BLaER1 (cell line): ENCODE measurements around the gene OLFML2A.

Experiments
- H3K27ac ChIP-seq: shearing (Covaris generic); formaldehyde crosslinking; 2 replicates; pipeline ENCODE4 v1.8.1; 2022
- H3K27me3 ChIP-seq: shearing (Covaris generic); formaldehyde crosslinking; 2 replicates; pipeline ENCODE4 v1.8.1; 2022
- H3K36me3 ChIP-seq: shearing (Covaris generic); formaldehyde crosslinking; 2 replicates; pipeline ENCODE4 v1.8.1; 2022
- H3K4me1 ChIP-seq: shearing (Covaris generic); formaldehyde crosslinking; 2 replicates; pipeline ENCODE4 v1.8.1; 2022
- H3K4me2 ChIP-seq: shearing (Covaris generic); formaldehyde crosslinking; 2 replicates; pipeline ENCODE4 v1.8.1; 2022
- H3K4me3 ChIP-seq: shearing (Covaris generic); formaldehyde crosslinking; 2 replicates; pipeline ENCODE4 v1.8.1; 2022
- H3K9ac ChIP-seq: shearing (Covaris generic); formaldehyde crosslinking; 2 replicates; pipeline ENCODE4 v1.8.1; 2022
- H3K9me3 ChIP-seq: shearing (Covaris generic); formaldehyde crosslinking; 2 replicates; pipeline ENCODE4 v1.8.1; 2022
- H4K20me1 ChIP-seq: shearing (Covaris generic); formaldehyde crosslinking; 2 replicates; pipeline ENCODE4 v1.8.1; 2022
- Cebpa-rat ChIP-seq: shearing (Covaris generic); IDR thresholded peaks from 2 replicates; pipeline ENCODE4 v1.8.1; 2022

OLFML2A gene

GRCh38 chr9:124758691-124759090 is 18.2 kb upstream of the OLFML2A start:
- H3K36me3 ChIP-seq, result no peaks in the 10 kb centered on the region
- H3K27me3 ChIP-seq, result peaks cover 9% of the 10 kb centered on the region; the same call in 1 of the 2 replicates
- H3K27ac ChIP-seq, result no peak overlapping the region
- H3K4me2 ChIP-seq, result no peak overlapping the region
- H3K4me3 ChIP-seq, result no peak overlapping the region
- H3K9me3 ChIP-seq, result no peaks in the 10 kb centered on the region
- H4K20me1 ChIP-seq, result peaks cover 17% of the 10 kb centered on the region; the same call in 1 of the 2 replicates
- no peak for TF ChIP-seq Cebpa-rat
- H3K4me1 ChIP-seq, result peaks cover 9% of the 10 kb centered on the region
- no peak overlapping the region for H3K9ac ChIP-seq

- no peak overlapping the region for H3K27ac ChIP-seq
- peaks cover 9% of the 10 kb centered on the region; the same call in 1 of the 2 replicates for H3K27me3 ChIP-seq
- H3K4me1 ChIP-seq, result peaks cover 12% of the 10 kb centered on the region
- H3K36me3 ChIP-seq, result no peaks in the 10 kb centered on the region
- H3K9me3 ChIP-seq, result no peaks in the 10 kb centered on the region
- H4K20me1 ChIP-seq, result peaks cover 17% of the 10 kb centered on the region; the same call in 1 of the 2 replicates
- no peak overlapping the region for H3K4me3 ChIP-seq
- no peak overlapping the region for H3K4me2 ChIP-seq
- H3K9ac ChIP-seq, result no peak overlapping the region
- no peak for TF ChIP-seq Cebpa-rat
These were observed 17.6 kb upstream of the OLFML2A start for GRCh38 chr9:124759327-124759726.

GRCh38 chr9:124760719-124761118 is 16.2 kb upstream of the OLFML2A start:
- Histone ChIP-seq H3K27ac (no peak overlapping the region), H3K4me3 (no peak overlapping the region), H3K4me2 (no peak overlapping the region), H3K36me3 (no peaks in the 10 kb centered on the region), H3K27me3 (peaks cover 9% of the 10 kb centered on the region; the same call in 1 of the 2 replicates), H3K4me1 (peaks cover 23% of the 10 kb centered on the region), H3K9me3 (no peaks in the 10 kb centered on the region), H4K20me1 (peaks cover 19% of the 10 kb centered on the region; the same call in 1 of the 2 replicates), H3K9ac (no peak overlapping the region)
- no peak for TF ChIP-seq Cebpa-rat

DNA sequence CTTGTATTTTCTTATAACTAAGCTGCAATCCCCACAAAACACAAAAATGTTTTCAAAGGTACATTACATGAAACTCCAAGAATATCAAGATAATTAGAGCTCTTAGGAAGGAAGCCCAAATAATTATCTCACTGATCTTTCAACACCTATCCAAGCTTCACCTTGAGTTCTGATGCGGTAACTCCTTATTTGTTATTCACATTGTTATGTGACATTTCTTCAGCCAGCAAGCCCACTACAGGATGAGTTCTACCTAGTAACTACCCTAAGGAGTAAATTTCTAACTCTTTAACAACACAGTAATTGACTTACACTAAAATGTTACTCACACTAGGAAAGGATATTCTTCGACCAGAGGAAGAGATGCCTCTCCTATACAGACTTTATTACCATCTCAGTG is 15.7 kb upstream of the OLFML2A start:
- no peak overlapping the region for H3K9ac ChIP-seq
- H3K27me3 ChIP-seq, result peaks cover 13% of the 10 kb centered on the region; the same call in 1 of the 2 replicates
- no peaks in the 10 kb centered on the region for H3K36me3 ChIP-seq
- H3K27ac ChIP-seq, result no peak overlapping the region
- no peak for TF ChIP-seq Cebpa-rat
- H3K9me3 ChIP-seq, result no peaks in the 10 kb centered on the region
- peaks cover 23% of the 10 kb centered on the region for H3K4me1 ChIP-seq
- H4K20me1 ChIP-seq, result peaks cover 24% of the 10 kb centered on the region
- no peak overlapping the region for H3K4me2 ChIP-seq
- H3K4me3 ChIP-seq, result no peak overlapping the region

GRCh38 chr9:124761710-124762109 is 15.2 kb upstream of the OLFML2A start:
- Histone ChIP-seq H3K36me3 (no peaks in the 10 kb centered on the region), H3K9me3 (no peaks in the 10 kb centered on the region), H3K9ac (no peak overlapping the region), H3K4me1 (peaks cover 23% of the 10 kb centered on the region), H3K4me2 (no peak overlapping the region), H3K4me3 (no peak overlapping the region), H3K27ac (no peak overlapping the region), H4K20me1 (peaks cover 29% of the 10 kb centered on the region), H3K27me3 (peaks cover 17% of the 10 kb centered on the region; the same call in 1 of the 2 replicates)
- TF ChIP-seq Cebpa-rat, result no peak

GRCh38 chr9:124762633-124763032 is 14.3 kb upstream of the OLFML2A start:
- Histone ChIP-seq H3K4me3 (no peak overlapping the region), H3K27ac (no peak overlapping the region), H3K9me3 (no peaks in the 10 kb centered on the region), H3K9ac (no peak overlapping the region), H3K4me1 (peaks cover 23% of the 10 kb centered on the region), H3K27me3 (peaks cover 23% of the 10 kb centered on the region), H3K4me2 (no peak overlapping the region), H4K20me1 (peaks cover 38% of the 10 kb centered on the region), H3K36me3 (no peaks in the 10 kb centered on the region)
- TF ChIP-seq Cebpa-rat, result no peak

DNA sequence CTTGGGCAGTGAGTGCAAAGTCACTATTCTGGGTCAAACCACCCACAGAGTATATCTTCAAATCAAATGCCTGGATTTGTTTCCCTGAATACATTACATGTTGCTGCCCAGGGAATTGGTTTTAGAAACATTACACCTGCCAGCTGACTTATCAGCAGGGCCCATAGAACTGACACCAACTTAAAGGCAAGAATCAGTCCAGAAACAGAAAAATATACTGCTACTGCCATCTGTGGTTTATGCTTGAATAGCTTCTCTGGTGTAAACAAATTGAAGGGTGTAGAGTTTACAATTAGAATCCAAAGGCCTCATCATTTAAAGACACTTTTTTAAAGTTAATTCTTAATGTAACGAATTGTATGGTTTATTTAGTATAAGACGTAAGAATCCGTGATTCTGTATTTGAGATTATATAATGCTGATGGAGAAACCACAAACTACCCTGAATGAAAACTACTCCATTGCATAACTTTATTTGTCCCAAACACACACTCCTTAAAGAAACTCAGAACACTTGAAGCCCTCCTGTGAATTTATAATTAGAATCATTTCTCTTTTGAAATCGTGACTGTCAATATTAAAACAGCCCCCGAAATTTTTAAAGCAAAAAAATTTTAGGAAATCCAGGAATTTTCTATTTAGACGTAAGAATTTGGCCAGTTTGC is 12.0 kb upstream of the OLFML2A start:
- Histone ChIP-seq H3K36me3 (no peaks in the 10 kb centered on the region), H3K27me3 (peaks cover 40% of the 10 kb centered on the region), H4K20me1 (peaks cover 57% of the 10 kb centered on the region), H3K27ac (no peak overlapping the region), H3K4me2 (peak overlapping the region; percentile 14; the same call in 1 of the 2 replicates), H3K9me3 (no peaks in the 10 kb centered on the region), H3K9ac (no peak overlapping the region), H3K4me1 (peaks cover 20% of the 10 kb centered on the region), H3K4me3 (no peak overlapping the region)
- TF ChIP-seq Cebpa-rat, result no peak

GRCh38 chr9:124765439-124765835 is 11.5 kb upstream of the OLFML2A start:
- H3K9ac ChIP-seq, result no peak overlapping the region
- TF ChIP-seq Cebpa-rat, result no peak
- H3K4me1 ChIP-seq, result peaks cover 25% of the 10 kb centered on the region
- peaks cover 45% of the 10 kb centered on the region for H3K27me3 ChIP-seq
- H4K20me1 ChIP-seq, result peaks cover 61% of the 10 kb centered on the region
- no peaks in the 10 kb centered on the region for H3K9me3 ChIP-seq
- no peaks in the 10 kb centered on the region for H3K36me3 ChIP-seq
- H3K27ac ChIP-seq, result no peak overlapping the region
- H3K4me3 ChIP-seq, result no peak overlapping the region
- no peak overlapping the region for H3K4me2 ChIP-seq

DNA sequence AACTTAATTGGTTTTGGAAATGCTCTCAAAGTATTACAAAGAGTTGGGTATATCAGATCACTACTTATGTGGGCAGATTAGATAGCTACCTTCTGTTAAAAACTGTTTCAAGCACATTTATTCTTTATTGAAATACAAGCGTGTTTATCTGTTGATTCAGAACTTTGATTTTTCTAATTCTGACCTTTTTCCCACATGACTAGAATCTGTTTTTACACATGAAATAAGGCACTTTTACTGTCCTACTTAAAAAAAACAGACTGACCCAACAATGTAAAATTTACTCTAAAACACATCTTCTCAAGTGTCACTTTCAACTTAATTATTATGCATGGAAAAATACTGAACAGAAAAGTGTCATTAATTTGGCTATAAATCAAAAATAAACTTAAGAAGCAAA is 10.6 kb upstream of the OLFML2A start:
- H3K9ac ChIP-seq, result no peak overlapping the region
- peaks cover 25% of the 10 kb centered on the region for H3K4me1 ChIP-seq
- no peaks in the 10 kb centered on the region for H3K36me3 ChIP-seq
- no peak for TF ChIP-seq Cebpa-rat
- no peaks in the 10 kb centered on the region for H3K9me3 ChIP-seq
- H3K4me2 ChIP-seq, result no peak overlapping the region
- no peak overlapping the region for H3K4me3 ChIP-seq
- H4K20me1 ChIP-seq, result peaks cover 55% of the 10 kb centered on the region
- H3K27me3 ChIP-seq, result peaks cover 50% of the 10 kb centered on the region
- no peak overlapping the region for H3K27ac ChIP-seq

GRCh38 chr9:124766815-124767554 is 9.9 kb upstream of the OLFML2A start:
- Histone ChIP-seq H4K20me1 (peaks cover 55% of the 10 kb centered on the region), H3K4me1 (peaks cover 29% of the 10 kb centered on the region), H3K27me3 (peaks cover 50% of the 10 kb centered on the region), H3K36me3 (no peaks in the 10 kb centered on the region), H3K9me3 (no peaks in the 10 kb centered on the region), H3K9ac (no peak overlapping the region), H3K4me3 (no peak overlapping the region), H3K27ac (no peak overlapping the region), H3K4me2 (no peak overlapping the region)
- TF ChIP-seq Cebpa-rat, result no peak
